Brain pericyte (primary cell): ENCODE measurements around the gene MIER1.
"Not testable (repeated sequence)": the region's sequence is repeated elsewhere in the genome, so short reads cannot be mapped to it uniquely, and the experiment has no call there.

Source experiments
- DNase-seq: peaks from one replicate; pipeline ENCODE4 v3.0.0-alpha.2; 2012; ENCODE audit warnings: low read depth, low spot score

The MIER1 gene

GRCh38 chr1:66938613-66939012 lies 13.8 kb downstream of the MIER1 start:
- DNase-seq, result no peak

GRCh38 chr1:66940981-66941380 lies 16.2 kb downstream of the MIER1 start:
- no peak for DNase-seq

GRCh38 chr1:66943361-66943969 lies 18.7 kb downstream of the MIER1 start:
- no peak for DNase-seq

GRCh38 chr1:66944330-66945274 lies 19.8 kb downstream of the MIER1 start:
- DNase-seq, result peak; percentile 39

GRCh38 chr1:66945316-66945715 lies 20.5 kb downstream of the MIER1 start:
- DNase-seq, result no peak

GRCh38 chr1:66947267-66947666 lies 22.5 kb downstream of the MIER1 start:
- DNase-seq, result no peak

GRCh38 chr1:66951513-66951912 lies 26.7 kb downstream of the MIER1 start:
- no peak for DNase-seq

- no peak for DNase-seq
These were observed 29.4 kb downstream of the MIER1 start for GRCh38 chr1:66954208-66954607.

GRCh38 chr1:66957938-66958337 lies 33.1 kb downstream of the MIER1 start:
- DNase-seq, result no peak

GRCh38 chr1:66966188-66966873 lies 41.5 kb downstream of the MIER1 start:
- not testable (repeated sequence) for DNase-seq

GRCh38 chr1:66968574-66968973 lies 43.8 kb downstream of the MIER1 start:
- DNase-seq, result no peak

GRCh38 chr1:66978201-66978600 lies 53.4 kb downstream of the MIER1 start:
- no peak for DNase-seq

- not testable (repeated sequence) for DNase-seq
These were observed 54.8 kb downstream of the MIER1 start for GRCh38 chr1:66979621-66980020.

- no peak for DNase-seq
These were observed 56.1 kb downstream of the MIER1 start for GRCh38 chr1:66980745-66981367.

- DNase-seq, result no peak
These were observed 56.9 kb downstream of the MIER1 start for GRCh38 chr1:66981679-66982078.

GRCh38 chr1:66982561-66983260 lies 57.9 kb downstream of the MIER1 start:
- DNase-seq, result no peak

- DNase-seq, result no peak
These were observed 59.7 kb downstream of the MIER1 start for GRCh38 chr1:66984491-66984890.

- DNase-seq, result no peak
These were observed 61.0 kb downstream of the MIER1 start for GRCh38 chr1:66985835-66986234.

- DNase-seq, result no peak
These were observed 68.3 kb downstream of the MIER1 start for GRCh38 chr1:66993076-66993475.

- peak; percentile 26 for DNase-seq
These were observed 71.4 kb downstream of the MIER1 start for GRCh38 chr1:66996018-66996682.

- DNase-seq, result no peak
These were observed 74.2 kb downstream of the MIER1 start for GRCh38 chr1:66998972-66999371.
